ENCODE measurements around the gene SNAP91.

DNA sequence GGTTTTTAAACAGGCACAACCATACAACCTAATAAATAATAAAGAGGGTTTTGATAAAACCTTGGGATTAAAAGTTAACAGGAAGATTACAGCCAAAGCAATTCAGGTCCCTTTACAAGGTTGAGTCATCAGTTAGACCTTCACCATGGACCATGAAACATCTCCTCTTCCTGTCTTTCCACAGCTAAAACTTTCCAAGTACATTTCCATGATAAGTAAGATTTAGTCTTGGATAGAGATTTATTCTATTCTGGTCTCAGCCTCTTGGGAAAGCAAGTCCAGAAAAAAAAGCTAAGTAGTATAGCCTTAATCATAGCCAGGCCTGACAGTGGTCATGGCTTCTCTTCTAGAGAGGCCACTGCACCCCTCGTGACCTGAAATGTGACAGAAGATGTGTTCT, 199.5 kb downstream of the SNAP91 start:
- TF ChIP-seq, protein P1, sequence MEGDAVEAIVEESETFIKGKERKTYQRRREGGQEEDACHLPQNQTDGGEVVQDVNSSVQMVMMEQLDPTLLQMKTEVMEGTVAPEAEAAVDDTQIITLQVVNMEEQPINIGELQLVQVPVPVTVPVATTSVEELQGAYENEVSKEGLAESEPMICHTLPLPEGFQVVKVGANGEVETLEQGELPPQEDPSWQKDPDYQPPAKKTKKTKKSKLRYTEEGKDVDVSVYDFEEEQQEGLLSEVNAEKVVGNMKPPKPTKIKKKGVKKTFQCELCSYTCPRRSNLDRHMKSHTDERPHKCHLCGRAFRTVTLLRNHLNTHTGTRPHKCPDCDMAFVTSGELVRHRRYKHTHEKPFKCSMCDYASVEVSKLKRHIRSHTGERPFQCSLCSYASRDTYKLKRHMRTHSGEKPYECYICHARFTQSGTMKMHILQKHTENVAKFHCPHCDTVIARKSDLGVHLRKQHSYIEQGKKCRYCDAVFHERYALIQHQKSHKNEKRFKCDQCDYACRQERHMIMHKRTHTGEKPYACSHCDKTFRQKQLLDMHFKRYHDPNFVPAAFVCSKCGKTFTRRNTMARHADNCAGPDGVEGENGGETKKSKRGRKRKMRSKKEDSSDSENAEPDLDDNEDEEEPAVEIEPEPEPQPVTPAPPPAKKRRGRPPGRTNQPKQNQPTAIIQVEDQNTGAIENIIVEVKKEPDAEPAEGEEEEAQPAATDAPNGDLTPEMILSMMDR (IDR thresholded peaks at IDR 0.05), result no peak
- TF ChIP-seq EZH2 (IDR thresholded peaks at IDR 0.05; ENCODE audit: borderline replicate concordance, insufficient read depth, low read depth, low read length, poor library complexity, severe bottlenecking), result no peak
